GM21390 (cell line): Measurements from ENCODE around the gene ADAMTSL2.

Experiments used
- ATAC-seq: cut with Tn5 transposase; IDR thresholded peaks from one replicate; pipeline ENCODE4 v1.9.1; 2021; ENCODE audit not compliant: unreplicated experiment

Gene ADAMTSL2

DNA sequence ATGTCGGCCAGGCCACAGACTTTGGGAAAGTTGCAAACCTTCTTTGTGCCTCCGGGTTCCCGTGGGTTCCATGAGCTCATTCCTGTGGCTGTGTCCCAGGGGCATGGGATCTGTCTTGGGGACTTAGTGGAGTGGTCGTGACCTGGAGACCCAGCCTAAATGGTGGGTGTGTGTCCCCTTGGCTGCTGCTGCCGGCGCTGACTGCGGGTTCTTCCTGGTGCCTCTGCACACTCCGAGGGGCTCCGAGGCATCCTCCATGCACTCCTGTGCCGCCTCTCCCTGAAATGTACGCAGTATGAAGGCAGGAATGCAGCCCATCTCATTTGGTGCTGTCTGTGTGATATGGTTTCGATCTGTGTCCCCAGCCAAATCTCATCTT is 34.6 kb upstream of the ADAMTSL2 start:
- ATAC-seq, result no peak

DNA sequence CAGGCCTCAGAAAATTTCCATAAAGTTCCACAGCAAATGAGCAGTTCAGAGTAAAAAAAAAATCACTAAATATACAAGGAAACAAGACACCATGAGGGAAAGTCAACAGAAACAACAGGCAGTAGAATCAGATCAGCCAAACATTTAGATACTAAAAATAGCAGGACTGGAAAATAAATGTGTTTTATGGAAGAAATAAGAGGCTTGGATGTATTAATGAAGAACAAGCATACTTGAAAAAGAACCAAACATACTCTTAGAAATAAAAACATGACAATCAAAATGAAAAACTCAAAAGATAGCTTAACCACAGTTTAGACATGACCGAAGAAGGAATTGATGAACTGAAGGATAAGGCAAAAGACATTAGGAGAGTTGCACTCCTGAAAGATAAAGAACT is 32.4 kb upstream of the ADAMTSL2 start:
- no peak for ATAC-seq

DNA sequence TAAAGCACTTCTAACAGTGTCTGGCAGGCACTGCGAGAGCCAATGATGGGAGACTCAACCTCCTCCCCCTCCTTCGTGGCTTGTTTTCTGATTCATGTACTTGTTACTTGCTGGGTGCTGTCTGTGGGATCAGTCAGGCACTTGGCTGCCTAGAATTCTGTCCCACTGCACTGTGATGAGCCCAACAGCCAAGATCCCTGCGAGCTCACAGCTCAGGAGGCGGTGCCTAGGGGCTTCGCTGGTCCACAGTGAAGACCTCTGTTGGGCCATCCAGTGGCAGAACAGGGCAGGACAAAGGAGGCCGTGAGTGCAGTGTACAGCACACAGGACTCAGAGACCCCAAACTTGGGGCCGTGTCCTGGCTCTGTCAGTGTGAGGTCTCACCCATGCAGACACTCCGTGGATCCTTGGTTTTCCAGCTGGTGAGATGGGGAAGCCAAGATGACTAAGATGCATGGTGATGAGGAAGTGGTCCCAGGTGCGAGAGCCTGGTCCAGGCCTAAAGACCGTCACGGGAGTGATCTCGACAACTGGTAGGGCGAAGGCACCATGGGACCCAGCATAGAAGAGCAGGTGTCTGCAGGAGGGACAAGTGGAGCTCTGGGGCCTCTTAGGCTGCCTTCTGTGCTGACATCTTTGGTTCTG is 29.2 kb upstream of the ADAMTSL2 start:
- no peak for ATAC-seq

DNA sequence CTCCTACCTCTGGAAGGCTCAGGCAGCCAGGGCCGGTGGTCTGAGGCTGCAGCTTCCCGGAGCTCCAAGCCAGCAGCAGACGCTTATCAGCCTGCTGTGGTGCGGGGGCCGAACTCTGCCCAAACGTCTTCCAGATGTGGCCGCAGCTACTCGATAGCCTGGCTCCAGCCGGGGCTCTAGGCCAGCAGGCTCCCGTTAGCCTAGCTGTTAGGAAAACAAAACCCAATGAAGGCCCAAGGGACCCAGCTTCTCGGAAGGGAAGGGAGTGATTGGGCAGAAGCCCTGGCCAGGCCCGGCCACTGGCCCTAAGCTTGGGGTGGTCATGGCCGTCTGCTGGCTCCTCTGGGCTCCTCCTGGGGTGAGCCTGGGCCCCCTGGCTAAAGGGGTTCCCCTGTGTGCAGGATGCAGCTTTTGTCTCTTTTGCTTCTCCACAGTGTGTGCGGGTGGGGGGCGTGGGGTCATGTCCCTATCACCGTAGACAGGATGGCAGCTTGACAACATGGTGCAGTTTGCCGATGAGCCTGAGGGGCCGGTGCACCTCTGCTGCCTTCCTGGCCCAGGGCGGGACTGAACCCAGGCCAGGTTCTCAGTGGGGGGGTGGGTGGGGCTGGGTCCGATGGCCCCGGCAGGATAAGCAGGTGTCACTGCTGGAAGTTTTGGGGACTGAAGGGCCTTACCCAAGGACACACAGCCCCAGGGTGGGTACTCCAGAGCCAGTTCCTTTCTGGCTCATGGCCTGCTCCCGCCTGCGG is 28.4 kb upstream of the ADAMTSL2 start:
- ATAC-seq, result no peak

DNA sequence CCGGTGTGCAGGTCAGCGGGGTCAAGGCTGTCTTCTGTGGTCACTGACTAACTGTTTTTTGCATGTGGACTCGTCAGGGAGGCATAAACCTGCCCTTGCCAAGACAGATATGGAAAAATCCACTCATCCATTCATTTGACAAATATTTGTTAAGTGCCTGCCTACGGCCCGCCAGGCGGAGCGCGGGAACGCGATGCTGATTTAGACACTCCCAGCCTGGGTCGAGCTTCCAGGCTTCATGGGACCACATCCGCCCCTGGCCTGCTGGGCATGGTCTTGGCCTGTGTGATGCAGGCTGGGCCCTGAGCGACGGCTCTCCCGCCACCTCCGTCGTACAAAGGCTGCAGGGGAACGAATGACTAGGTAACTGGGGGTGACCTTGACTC is 27.9 kb upstream of the ADAMTSL2 start:
- no peak for ATAC-seq

DNA sequence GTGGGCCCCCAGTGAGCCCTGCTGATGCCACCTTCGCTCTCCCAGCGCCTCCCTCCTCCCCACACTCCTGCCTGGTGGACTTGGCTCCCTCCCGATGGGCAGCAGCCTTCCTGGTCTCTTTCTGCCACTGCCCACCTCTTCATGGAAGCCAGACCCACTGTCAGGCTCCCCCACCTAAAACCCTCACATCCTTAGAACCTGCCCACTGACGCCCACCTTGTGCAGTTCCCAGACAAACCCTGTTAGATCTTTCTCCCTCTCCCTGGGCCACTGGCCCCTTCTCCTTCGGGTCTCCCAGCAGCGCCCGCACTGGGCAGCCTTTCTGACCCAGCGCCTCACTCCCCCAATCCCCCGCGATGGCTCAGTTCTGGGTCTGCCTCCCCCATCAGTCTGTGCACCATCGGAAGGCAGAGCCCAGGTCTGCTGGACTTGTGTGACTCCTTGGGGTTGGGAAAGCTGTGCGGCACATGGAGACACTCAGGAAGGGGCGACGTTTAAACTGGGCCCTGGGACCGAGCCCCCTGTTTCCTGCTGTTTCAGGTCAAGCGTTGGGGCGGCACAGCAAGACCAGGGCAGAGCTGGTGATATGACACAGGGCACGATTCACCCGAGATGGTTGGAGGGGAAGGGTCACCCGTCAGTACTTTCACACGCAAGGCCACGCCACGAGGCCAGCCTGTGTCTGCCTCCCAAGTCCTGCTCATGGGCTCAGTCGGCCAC is 27.1 kb upstream of the ADAMTSL2 start:
- ATAC-seq, result no peak

DNA sequence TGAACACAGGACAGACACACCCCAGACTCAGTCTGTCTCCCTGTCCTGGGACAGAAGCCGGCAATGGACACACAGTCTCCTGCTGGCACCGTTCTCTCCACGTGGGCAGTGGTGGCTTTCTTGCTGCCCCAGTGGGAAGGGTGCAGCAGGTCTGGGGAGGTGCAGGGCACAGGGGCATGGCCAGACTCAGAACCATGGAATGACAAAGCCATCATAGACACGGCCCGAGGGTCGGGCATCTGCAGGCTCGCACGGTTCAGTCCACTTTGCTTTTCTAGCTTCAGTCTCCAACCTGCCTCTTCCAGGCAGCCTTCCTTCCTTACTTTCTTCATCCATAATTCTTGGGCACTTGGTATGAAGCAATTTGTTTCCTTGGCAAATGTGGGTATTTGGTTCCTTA is 26.5 kb upstream of the ADAMTSL2 start:
- no peak for ATAC-seq

DNA sequence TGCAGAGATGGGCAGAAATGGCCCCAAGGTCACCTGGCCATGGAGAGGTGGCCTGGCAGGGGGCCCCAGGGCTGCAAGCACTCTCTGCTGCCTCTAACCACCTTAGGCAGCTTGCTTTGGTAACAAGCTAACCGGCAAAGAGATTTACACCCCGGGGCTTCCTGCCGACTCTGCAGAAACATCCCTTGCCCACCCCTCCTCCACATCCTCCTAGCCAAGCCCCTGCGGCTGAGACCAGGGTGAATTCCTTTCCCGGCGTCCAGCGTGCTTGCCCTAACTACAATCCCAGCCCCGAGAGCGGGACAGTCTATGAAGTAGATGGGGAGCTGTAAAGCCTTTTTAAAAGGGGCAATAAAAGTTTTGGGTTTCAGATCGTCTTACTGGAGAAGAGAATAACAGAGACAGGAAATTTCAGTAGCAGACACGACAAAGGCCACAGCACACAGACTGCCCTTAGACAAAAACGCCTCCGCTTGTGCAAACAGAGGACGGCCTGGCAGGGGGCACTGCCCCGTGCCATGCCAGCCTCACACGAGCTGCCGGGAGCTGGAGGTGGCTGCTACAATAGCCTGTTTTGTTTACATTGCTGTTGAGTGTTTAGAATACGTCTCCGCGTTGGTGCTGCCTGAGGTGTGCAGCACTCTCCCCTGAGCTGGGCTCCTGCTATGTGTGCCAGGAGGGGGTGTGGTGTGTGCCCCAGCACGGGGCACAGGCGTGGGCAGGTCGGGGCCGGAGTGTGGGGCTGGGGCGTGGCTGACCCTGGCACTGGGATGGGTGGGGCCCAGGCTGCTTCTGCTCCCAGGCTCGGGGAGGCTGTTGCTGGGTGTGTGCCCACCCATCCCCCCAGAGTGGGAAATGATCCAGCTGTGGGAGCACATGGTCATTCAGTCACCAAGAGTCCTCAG is 25.1 kb upstream of the ADAMTSL2 start:
- no peak for ATAC-seq

DNA sequence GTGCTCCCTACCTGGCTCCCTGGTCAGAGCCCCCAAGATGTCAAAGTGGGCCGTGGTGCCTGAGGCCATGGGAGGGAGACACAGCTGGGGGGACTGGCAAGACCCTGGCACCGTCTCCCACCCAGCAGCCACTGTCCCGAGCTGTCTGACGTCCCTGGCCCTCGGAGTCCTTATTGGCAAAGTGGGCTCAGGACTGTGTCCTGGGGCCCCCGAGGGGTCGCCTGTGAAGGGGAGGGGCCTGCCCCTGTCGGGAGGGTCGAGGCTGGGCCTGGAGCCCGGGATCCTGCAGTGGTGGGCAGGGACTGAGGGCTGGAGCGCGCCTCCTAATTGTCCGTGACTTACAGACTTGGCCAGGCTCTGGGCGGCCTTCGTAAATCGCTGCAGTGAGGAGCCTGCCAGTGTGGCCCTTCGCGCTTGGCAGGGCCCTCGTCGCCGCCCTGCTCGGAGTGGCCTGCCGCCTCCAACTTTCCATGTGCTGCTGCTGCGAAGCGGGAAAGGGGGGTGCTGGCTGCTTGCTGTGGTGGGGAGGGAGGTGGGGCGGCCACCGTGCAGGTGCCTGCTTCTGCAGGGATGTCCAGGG is 23.5 kb upstream of the ADAMTSL2 start:
- no peak for ATAC-seq

DNA sequence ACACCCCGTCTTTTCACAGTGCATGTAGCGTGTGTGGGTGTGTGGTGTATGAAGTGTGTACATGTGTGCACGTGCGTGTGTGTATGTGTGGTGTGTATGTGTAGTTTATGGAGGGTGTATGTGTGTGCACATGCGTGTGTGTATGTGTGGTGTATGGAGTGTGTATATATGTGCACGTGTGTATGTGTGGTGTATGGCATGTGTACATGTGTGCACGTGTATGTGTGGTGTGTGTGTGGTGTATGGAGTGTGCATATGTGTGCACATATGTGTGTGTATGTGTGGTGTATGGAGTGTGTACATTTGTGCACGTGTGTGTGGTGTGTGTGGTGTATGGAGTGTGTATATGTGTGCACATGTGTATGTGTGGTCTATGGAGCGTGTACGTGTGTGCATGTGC is 22.9 kb upstream of the ADAMTSL2 start:
- ATAC-seq, result no peak

DNA sequence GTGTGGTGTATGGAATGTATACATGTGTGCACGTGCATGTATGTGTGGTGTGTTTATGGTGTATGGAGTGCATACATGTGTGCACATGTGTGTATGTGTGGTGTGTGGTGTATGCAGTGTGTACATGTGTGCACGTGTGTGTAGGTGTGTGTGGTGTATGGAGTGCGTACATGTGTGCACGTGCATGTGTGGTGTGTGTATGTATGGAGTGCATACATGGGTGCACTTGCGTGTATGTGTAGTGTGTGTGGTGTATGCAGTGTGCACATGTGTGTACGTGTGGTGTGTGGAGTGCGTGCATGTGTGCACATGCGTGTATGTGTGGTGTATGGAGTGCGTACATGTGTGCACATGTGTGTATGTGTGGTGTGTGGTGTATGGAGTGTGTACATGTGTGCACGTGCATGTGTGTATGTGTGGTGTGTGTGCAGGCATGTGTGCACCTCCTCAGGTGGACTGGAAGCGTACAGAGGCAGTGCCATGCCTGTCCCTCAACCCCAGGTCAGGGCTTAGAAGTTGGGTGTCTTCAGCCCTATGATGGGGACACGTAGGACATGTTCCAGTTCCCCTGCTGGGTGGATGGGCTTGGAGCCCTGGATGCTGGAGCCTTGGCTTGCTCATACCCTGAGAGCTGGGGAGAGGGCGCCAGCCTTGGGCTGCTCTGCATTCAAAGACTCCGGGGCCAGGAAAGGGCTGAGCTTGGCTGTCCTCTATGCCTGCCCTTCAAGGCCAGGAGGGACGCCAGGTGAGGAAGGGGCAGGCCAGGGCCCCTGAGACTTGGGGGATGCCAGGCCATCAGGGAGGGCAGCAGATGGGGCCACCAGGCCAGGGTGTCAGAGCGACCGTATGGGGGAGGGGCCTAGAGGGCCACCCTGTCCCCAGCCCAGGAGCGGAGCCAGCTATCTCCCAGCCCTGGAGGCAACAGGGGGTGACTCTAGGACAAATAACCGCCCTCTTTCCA is 22.0 kb upstream of the ADAMTSL2 start:
- no peak for ATAC-seq

DNA sequence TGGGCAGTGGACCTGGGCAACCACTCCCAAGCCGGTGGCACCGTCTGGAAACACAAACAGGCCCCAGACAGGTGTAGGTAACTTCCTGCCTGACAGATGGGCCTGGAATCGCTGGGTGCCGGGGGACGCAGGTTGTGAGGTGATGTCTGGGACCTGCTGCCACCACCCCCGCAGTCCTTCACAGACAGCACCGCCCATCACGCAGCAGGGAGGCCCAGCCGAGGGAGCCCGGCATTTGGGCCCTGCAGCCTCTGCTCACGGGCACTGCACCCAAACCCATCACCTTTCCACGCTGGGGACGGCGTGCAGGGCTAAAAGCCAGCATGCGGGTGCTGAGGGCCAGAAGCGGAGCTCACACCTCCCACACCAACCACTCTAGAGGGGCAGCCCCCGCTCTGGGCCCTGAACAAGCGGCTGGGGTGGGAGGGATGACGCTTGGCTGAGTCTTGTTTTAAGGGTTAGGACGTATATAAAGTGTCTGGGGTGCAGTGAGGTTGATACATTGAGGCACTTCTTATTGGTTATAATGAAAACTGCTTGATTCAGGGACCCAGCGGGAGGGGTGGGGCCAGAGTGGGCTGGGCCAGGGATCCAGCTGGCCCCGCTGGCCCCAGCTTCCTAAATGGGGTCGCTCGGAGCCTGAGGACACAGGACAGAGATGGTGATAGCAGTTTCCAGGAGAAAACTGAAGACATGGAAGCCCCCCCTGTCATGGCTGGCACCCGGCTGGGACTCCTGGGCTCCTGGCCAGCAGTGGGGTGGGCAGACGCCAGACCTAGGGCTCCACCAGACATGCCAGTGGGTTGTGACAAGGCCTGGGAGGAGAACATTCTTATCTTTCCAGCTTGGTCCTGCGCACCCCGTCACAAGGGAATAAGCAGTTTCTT is 21.0 kb upstream of the ADAMTSL2 start:
- ATAC-seq, result no peak

DNA sequence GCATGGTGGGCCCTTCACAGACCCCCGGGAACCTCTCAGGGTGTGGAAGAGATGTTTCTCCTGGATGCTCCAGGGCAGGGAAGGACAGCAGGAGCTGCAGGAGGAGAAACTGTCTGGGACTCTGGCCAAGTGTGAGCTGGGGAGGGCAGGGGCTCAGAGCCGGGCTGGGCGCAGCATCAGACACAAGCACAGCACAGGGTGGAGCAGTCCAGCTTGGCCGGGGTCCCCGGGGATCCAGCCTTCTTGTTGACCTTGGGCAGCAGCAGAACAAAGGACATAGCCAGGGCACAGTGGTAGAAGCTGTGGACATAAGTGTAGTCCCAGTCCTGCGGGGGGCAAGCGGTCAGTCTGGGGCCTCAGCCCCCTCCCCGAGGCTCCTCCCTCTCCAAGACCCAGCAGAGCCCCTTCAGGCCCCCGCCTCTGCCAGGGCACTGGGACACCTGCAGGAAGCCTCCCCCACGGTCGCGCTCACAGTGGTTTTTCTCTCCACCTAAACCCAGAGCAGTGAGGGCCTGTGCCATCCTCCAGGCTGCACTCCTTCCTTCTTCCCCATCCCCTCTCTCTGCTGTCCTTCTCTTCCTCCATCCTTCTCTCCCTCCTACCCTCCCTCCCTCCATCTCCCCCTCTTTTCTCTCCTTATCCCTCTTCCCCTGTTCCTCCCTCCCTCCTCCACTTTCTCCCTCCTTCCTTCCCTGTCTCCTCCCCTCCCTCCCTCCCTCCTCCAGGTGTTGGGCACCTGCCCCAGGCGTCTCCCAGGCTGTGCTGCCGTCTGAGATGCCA is 19.9 kb upstream of the ADAMTSL2 start:
- ATAC-seq, result no peak

DNA sequence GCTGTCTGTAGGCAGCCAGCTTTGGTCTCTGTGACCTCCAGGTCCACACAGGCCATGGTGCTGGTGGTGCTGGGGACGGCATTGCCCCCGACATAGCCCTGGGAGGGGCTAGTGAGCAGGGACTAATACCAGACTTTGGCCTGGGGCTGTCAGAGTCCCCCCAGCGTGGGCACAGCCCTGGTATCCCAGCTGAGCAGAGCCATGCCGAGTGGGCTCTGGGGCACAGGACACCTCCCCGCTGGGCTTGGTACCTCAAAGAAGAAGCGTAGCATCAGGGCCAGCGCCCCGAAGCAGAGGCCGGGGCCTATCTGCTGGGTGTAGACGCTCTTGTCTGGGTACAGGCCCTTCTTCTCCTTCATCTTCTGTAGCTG is 19.3 kb upstream of the ADAMTSL2 start:
- ATAC-seq, result no peak

DNA sequence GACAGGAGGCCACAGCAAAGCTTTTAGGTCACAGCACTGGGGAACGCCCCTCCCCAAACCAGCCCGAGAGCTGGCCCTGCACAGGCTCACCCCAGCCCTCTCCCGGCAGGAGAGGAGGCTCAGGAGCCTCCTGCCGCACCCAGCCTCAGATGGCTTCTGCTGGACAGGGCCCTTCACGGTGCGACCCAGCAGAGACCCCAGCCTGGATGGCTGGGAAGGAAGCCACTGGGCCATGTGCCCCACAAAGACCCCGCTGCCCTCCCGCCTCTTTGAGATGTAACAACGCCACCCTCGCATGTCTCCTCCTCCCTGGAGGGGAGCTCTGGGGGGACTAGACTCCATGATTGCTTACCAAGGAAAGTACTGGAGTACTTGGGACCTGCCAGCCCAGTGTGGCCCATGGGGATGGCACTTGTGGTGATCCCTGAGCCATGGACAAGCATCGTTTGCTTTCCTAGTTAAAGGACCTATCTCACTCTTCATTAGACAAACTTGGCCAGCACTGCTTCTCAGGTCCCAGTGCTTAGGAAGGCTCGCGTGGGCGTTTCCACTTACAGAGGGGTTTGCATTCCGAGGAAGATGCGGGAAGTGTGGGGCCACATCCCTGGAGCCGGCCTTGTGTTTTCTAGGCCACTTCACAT is 18.8 kb upstream of the ADAMTSL2 start:
- ATAC-seq, result no peak

DNA sequence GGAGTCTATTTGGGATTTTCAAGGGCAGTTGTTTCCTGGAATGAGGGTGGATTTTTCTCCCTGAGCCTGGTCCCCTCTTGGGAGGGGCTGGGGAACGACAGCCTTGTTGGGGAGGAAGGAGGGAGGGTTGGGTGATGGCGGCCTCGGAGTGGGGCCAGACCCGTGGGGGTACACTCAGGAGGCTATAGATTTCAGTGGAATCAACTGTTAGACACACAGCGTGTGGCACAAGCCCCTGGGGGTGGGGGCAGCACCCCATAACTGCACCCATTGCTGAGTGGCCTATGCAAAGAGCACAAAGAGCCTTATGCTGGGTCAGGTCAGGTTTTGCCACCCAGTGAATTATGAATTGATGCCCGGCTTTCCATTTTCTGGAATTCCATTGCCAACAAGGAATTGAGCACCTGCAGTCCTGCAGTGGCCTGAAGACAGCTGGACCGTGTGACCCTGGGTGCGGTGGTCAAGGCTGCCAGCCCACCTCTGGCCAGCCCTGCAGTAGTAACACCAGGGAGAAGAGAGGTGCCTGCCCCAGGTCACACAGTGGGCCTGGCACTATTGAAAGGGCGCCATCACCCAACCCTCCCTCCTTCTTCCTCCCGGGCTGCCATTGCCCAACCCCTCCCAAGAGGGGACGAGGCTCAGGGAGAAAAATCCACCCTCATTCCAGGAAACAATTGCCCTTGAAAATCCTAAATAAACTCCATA is 18.1 kb upstream of the ADAMTSL2 start:
- ATAC-seq, result no peak

DNA sequence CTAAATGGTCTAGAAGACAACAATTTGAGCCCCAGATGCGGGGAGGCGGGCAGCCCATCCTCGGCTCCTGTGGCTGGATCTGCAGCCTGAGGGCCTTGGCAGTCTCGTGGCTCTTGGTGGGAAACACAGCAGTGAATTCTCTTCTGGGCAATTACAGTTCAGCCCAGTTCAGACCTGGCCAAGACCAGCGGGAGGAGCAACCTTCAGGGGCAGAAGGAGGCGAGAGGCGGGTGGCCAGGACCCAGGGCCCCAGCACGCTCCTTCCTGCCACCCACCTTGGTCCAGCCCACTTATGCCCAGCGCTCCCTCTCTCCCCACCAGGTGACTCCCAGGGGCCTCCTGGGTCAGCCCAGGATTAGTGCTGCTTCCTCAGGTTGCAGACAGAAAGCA is 17.5 kb upstream of the ADAMTSL2 start:
- ATAC-seq, result no peak
